Psoas muscle (tissue), 8 donors: Measurements from ENCODE around the gene CALCOCO1. TPM values are rescaled to one million over a fixed set of nuclear protein-coding genes. Genes with fewer than 3 reads are reported as not detected.
A peak's percentile ranks its signal among the peaks of the same experiment; 100 is the strongest.

Experiments used
- ATAC-seq, 4 donors: fragments of 200-7000 bp; cut with Tn5 transposase; one replicate each; pipeline ENCODE4 v1.9.1; 2020; ENCODE audit warnings: moderate library complexity in 3 of 4, mild to moderate bottlenecking in 2 of 4
- DNase-seq, 2 donors: peaks; one replicate each; pipeline ENCODE4 v3.0.0-alpha.2; 2020
- H3K27ac ChIP-seq: fragments of 200-600 bp; one replicate; pipeline ENCODE4 v1.8.0; 2022
- H3K27me3 ChIP-seq, 3 donors: fragments of 200-600 bp in 1 of 3; one replicate each; pipeline versions ENCODE4 v1.6.1 to v1.8.0; 2013 to 2022; ENCODE audit warnings: low read length in 2 of 3, mild to moderate bottlenecking in 2 of 3, moderate library complexity in 1 of 3; ENCODE audit not compliant: insufficient read depth in 3 of 3
- H3K36me3 ChIP-seq, 2 donors: fragments of 200-600 bp in 1 of 2; one replicate each; pipeline versions ENCODE4 v1.6.1 to v1.8.0; 2013 to 2022; ENCODE audit warnings: low read depth in 1 of 2, mild to moderate bottlenecking in 1 of 2, moderate library complexity in 1 of 2; ENCODE audit not compliant: insufficient read depth in 1 of 2
- H3K4me1 ChIP-seq: fragments of 200-600 bp; one replicate; pipeline ENCODE4 v1.8.0; 2022
- H3K4me3 ChIP-seq: fragments of 200-600 bp; one replicate; pipeline ENCODE4 v1.8.0; 2022; ENCODE audit warnings: mild to moderate bottlenecking
- H3K9me3 ChIP-seq: fragments of 200-600 bp; one replicate; pipeline ENCODE4 v1.8.0; 2022
- WGBS, 3 donors: extraction: QIAGEN DNeasy Blood & Tissue Kit; methylation state at CpG; one replicate each; pipeline versions ENCODE4 v1.1.6 to v1.1.7; 2013; 5-methylcytosine and 5-hydroxymethylcytosine counted together
- intact Hi-C, 2 donors: fragments of 100-400 bp; cut with DNase I; formaldehyde crosslinking; loops; one replicate each; pipeline versions ENCODE4 v1.11.0 to v1.14.2; 2022
- long read RNA-seq, 2 donors: library from polyadenylated mRNA; unstranded; transcript quantifications; one replicate each; pipeline ENCODE4 v2.0.0, GENCODE V29; 2021
- polyA plus RNA-seq, 3 donors: library from polyadenylated mRNA; stranded (reverse); fragments of 200-250 nt; gene quantifications; one replicate each; pipeline ENCODE4 v1.2.3, GENCODE V29; 2013
- total RNA-seq, 4 donors: library from RNA; stranded (reverse); fragmentation: NEBNext Ultra II Directional in 2 of 4; extraction: Animal tissue kit (Norgen Biotek cat#: 25700) in 2 of 4; gene quantifications; one replicate each; pipeline versions ENCODE4 v1.2.1 to v1.2.4, GENCODE V29; 2021 to 2023
- TF ChIP-seq, protein P1 (sequence below): fragments of 200-600 bp; IDR thresholded peaks from one replicate; pipeline ENCODE4 v1.8.0; 2022; ENCODE audit warnings: antibody characterized with exemption
- donor health status: healthy with polysubstance abuse.
- donor health status: DM: no; HTN: no; CAD: no; lungs with moderate emphysema.
- donor health status: Bipolar disorder and iron deficiency.
- donor health status: healthy.
- donor health status: DM: yes; HTN: yes; CAD: no.
- donor health status: DM: no; HTN: no; CAD: no.
- donor health status: DM: no; HTN: no; CAD: no.
- donor health status: DM: yes; HTN: yes; CAD: no.

Gene CALCOCO1, protein sequence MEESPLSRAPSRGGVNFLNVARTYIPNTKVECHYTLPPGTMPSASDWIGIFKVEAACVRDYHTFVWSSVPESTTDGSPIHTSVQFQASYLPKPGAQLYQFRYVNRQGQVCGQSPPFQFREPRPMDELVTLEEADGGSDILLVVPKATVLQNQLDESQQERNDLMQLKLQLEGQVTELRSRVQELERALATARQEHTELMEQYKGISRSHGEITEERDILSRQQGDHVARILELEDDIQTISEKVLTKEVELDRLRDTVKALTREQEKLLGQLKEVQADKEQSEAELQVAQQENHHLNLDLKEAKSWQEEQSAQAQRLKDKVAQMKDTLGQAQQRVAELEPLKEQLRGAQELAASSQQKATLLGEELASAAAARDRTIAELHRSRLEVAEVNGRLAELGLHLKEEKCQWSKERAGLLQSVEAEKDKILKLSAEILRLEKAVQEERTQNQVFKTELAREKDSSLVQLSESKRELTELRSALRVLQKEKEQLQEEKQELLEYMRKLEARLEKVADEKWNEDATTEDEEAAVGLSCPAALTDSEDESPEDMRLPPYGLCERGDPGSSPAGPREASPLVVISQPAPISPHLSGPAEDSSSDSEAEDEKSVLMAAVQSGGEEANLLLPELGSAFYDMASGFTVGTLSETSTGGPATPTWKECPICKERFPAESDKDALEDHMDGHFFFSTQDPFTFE
- total RNA-seq (100 to 1,000 TPM; 180 to 255 (median 189) TPM), polyA plus RNA-seq (100 to 1,000 TPM in 2 of 3 donors, 10 to 100 TPM in 1; 41.1 to 125 (median 124) TPM)
- long read RNA-seq, donor 1, transcript CALCOCO1-218 (15 exons, 2,291 nt): major isoform, 75 of 110 reads
- long read RNA-seq, donor 1, partial matches to known transcripts: 17 of 110 reads
- long read RNA-seq, donor 1, other reads (novel, unspliced or antisense): 18 of 110 reads
- long read RNA-seq, donor 2, transcript CALCOCO1-218 (15 exons, 2,291 nt): major isoform, 81 of 145 reads
- long read RNA-seq, donor 2, partial matches to known transcripts: 28 of 145 reads
- long read RNA-seq, donor 2, other reads (novel, unspliced or antisense): 32 of 145 reads

DNA sequence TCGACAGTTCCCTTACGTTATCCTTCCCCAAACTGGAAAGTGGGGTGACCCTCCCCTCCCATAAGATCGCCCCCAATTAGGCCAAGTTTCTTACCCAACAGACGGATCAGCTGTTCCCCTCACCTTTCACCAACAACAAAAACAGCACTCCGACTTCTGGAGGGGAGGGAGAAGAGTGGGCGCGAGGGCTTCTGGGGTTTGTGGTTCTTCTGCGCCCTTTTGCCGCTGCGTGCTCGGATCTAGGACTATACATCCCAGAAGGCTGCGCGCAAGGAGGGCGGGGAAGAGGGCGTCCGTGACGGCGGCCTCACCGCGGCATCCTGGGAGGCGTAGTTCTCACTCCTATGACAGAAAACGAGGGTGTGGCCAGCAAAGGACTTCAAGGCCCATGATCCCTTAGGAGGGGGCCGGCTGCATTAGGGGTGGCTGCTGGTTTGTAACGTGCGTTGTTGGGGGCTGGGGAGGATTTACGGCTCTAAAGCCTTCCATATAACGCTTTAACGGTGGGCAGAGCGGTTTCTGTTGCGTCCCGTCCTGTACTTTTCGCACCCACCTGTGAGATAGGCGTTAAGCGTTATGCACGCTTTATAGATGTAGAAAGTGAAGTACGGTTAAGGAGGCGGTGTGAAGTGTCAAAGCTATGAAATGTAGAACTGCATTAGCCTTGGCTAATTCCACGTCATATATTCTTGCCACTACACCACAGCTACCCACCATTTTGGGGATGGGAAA, at the start of gene CALCOCO1:
Gene CALCOCO1 (minus strand): TSS at position 143 of the 732 bp plus-strand sequence. CDS start 2,210 bp downstream, outside the sequence.
- TF ChIP-seq, protein P1, sequence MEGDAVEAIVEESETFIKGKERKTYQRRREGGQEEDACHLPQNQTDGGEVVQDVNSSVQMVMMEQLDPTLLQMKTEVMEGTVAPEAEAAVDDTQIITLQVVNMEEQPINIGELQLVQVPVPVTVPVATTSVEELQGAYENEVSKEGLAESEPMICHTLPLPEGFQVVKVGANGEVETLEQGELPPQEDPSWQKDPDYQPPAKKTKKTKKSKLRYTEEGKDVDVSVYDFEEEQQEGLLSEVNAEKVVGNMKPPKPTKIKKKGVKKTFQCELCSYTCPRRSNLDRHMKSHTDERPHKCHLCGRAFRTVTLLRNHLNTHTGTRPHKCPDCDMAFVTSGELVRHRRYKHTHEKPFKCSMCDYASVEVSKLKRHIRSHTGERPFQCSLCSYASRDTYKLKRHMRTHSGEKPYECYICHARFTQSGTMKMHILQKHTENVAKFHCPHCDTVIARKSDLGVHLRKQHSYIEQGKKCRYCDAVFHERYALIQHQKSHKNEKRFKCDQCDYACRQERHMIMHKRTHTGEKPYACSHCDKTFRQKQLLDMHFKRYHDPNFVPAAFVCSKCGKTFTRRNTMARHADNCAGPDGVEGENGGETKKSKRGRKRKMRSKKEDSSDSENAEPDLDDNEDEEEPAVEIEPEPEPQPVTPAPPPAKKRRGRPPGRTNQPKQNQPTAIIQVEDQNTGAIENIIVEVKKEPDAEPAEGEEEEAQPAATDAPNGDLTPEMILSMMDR: no peak
- Histone ChIP-seq H3K36me3 (peaks cover 8 to 30% of the 10 kb centered on the region in 2 donors), H3K4me3 (peak within 1 kb of the TSS; percentile 90), H3K27me3 (no peaks in the 10 kb centered on the region), H3K4me1 (peaks cover 14% of the 10 kb centered on the region), H3K9me3 (no peaks in the 10 kb centered on the region), H3K27ac (peak within 1 kb of the TSS; percentile 95)
- WGBS, 3 donors: 0 to 1% (median 0%) methylated on average over 37 to 38 of the region's 38 CpGs
- intact Hi-C loops: no loop called here
- DNase-seq (peak; percentile 98), ATAC-seq (peak; percentile 97 to 99 (median 98))

DNA sequence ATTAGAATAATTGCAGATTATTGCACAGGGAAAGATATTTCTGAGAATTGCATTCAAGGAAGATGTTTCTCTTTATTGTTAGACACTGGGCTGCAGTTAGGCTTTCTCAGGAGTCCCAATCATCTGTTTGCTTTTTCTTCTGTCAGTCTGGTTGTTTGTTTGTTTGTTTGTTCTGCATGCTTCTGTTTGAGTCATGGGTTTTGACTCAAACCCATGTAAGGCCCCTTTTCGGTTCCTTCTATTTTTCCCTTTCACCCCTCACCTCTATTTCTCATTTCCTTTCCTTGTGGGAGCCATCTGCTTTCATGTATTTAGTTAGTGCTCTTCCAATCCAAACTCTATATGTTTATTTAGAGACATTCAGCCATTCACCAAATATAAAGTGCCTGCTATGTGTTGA, 49.6 kb upstream of the CALCOCO1 start:
- TF ChIP-seq, protein P1: no peak
- no peak overlapping the region for H3K4me3 ChIP-seq
- H3K36me3 ChIP-seq: no peaks in the 10 kb centered on the region
- no peaks in the 10 kb centered on the region for H3K4me1 ChIP-seq
- no peak overlapping the region for H3K27ac ChIP-seq
- ATAC-seq (no peak), DNase-seq (no peak)
- intact Hi-C loops: no loop called here
- no peaks in the 10 kb centered on the region for H3K9me3 ChIP-seq
- peaks cover 0 to 10% (median 0%) of the 10 kb centered on the region in 3 donors for H3K27me3 ChIP-seq
- WGBS, 3 donors: 88 to 96% (median 92%) methylated on average over 1 of the region's 1 CpG

DNA sequence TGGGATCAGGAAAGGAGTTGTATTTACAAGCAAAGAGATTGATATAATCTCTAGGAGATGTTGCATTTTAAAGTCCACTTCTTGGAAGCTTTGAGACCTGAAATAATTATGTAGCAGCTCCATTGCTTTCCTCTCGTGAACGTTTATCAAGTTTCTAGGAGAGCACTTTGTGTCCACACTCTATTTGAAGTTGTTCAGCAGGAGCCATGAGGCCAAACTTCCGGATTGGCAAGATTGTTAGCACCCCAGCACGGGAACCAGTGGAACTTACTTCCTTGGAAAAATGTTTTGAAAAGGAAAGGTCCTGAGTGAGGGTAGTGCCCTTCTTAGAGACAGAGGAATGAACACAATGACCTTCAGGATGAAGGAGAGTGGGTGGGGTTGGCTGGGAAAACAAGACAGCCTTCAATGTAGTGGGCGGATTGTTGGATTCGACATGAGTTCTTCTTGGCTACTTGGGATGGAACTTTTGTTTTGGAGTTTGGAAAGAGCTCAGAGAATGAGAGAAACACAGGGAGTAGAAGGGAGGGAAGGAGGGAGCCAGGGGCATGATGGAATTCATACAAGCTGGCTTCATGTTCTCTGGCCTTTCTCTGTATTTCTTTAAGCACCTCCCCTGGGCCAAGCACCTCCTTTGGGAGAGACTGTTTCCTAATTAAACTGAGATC, 48.4 kb upstream of the CALCOCO1 start:
- peak in 1 of 2 donors; percentile 28 for DNase-seq

More for the DNA sequence above, 48.4 kb upstream of the CALCOCO1 start:
- Histone ChIP-seq H3K4me3 (no peak overlapping the region), H3K36me3 (no peaks in the 10 kb centered on the region), H3K4me1 (no peaks in the 10 kb centered on the region), H3K27ac (peak overlapping the region; percentile 1), H3K27me3 (peaks cover 0 to 9% (median 0%) of the 10 kb centered on the region in 3 donors), H3K9me3 (no peaks in the 10 kb centered on the region)
- TF ChIP-seq, protein P1: no peak
- ATAC-seq: peak in 3 of 4 donors; percentile 54 to 58 (median 57)
- intact Hi-C loops: no loop called here
- 29 to 44% (median 29%) methylated on average over 6 of the region's 6 CpGs for WGBS, 3 donors
